Mononuclear cell (primary cell): ENCODE data around the gene P2RY8. TPM values are rescaled to one million over a fixed set of nuclear protein-coding genes. Genes with fewer than 3 reads are reported as not detected.
"Not testable (repeated sequence)": the region's sequence is repeated elsewhere in the genome, so short reads cannot be mapped to it uniquely, and the experiment has no call there.

Experiments used
- H3K27me3 ChIP-seq: 2 replicates; pipeline ENCODE4 v1.6.0; 2011; ENCODE audit warnings: low read length, control low read depth; ENCODE audit not compliant: insufficient read depth
- H3K4me1 ChIP-seq: 2 replicates; pipeline ENCODE4 v1.5.1; 2011; ENCODE audit warnings: mild to moderate bottlenecking, low read length, control low read depth; ENCODE audit not compliant: insufficient read depth
- H3K4me3 ChIP-seq: 2 replicates; pipeline ENCODE4 v1.5.1; 2011; ENCODE audit warnings: mild to moderate bottlenecking, low read length, moderate library complexity
- H3K9me3 ChIP-seq: 2 replicates; pipeline ENCODE4 v1.5.1; 2011; ENCODE audit warnings: low read depth, mild to moderate bottlenecking, control low read depth, low read length
- total RNA-seq: library from RNA; depleted of rRNA; stranded (reverse); fragments of >200 nt; gene quantifications from one replicate; pipeline ENCODE4 v1.2.3, GENCODE V29; 2012

The P2RY8 gene
- total RNA-seq, 1 donor: 75.1 TPM

GRCh38 chrX:1511150-1511549 is 25.8 kb downstream of the P2RY8 start:
- no peaks in the 10 kb centered on the region for H3K9me3 ChIP-seq
- H3K4me3 ChIP-seq: no peak overlapping the region
- H3K27me3 ChIP-seq: no peaks in the 10 kb centered on the region
- H3K4me1 ChIP-seq: peaks cover 35% of the 10 kb centered on the region

- H3K4me1 ChIP-seq: peaks cover 61% of the 10 kb centered on the region
- no peaks in the 10 kb centered on the region for H3K9me3 ChIP-seq
- no peak overlapping the region for H3K4me3 ChIP-seq
- no peaks in the 10 kb centered on the region for H3K27me3 ChIP-seq
These were observed 29.2 kb downstream of the P2RY8 start for GRCh38 chrX:1507511-1508463.

- Histone ChIP-seq H3K4me1 (peaks cover 69% of the 10 kb centered on the region), H3K27me3 (no peaks in the 10 kb centered on the region), H3K9me3 (no peaks in the 10 kb centered on the region), H3K4me3 (no peak overlapping the region)
These were observed 30.1 kb downstream of the P2RY8 start for GRCh38 chrX:1506916-1507315.

GRCh38 chrX:1502853-1503252 is 34.1 kb downstream of the P2RY8 start:
- Histone ChIP-seq H3K9me3 (no peaks in the 10 kb centered on the region), H3K4me3 (no peak overlapping the region), H3K4me1 (peaks cover 75% of the 10 kb centered on the region)

GRCh38 chrX:1502241-1502640 is 34.7 kb downstream of the P2RY8 start:
- Histone ChIP-seq H3K9me3 (no peaks in the 10 kb centered on the region), H3K27me3 (no peaks in the 10 kb centered on the region), H3K4me1 (peaks cover 69% of the 10 kb centered on the region), H3K4me3 (no peak overlapping the region)

More at GRCh38 chrX:1502853-1503252, 34.1 kb downstream of the P2RY8 start:
- no peaks in the 10 kb centered on the region for H3K27me3 ChIP-seq

GRCh38 chrX:1500701-1501624 is 36.0 kb downstream of the P2RY8 start:
- no peaks in the 10 kb centered on the region for H3K9me3 ChIP-seq
- H3K4me1 ChIP-seq: peaks cover 60% of the 10 kb centered on the region
- H3K4me3 ChIP-seq: no peak overlapping the region
- H3K27me3 ChIP-seq: no peaks in the 10 kb centered on the region

- Histone ChIP-seq H3K27me3 (no peaks in the 10 kb centered on the region), H3K4me3 (no peak overlapping the region), H3K9me3 (no peaks in the 10 kb centered on the region), H3K4me1 (peaks cover 26% of the 10 kb centered on the region)
These were observed 40.9 kb downstream of the P2RY8 start for GRCh38 chrX:1496076-1496475.

- no peaks in the 10 kb centered on the region for H3K27me3 ChIP-seq
- no peak overlapping the region for H3K4me3 ChIP-seq
- peaks cover 18% of the 10 kb centered on the region for H3K4me1 ChIP-seq
- no peaks in the 10 kb centered on the region for H3K9me3 ChIP-seq
These were observed 43.0 kb downstream of the P2RY8 start for GRCh38 chrX:1493877-1494510.

- Histone ChIP-seq H3K27me3 (no peaks in the 10 kb centered on the region), H3K4me3 (no peak overlapping the region), H3K9me3 (no peaks in the 10 kb centered on the region), H3K4me1 (peaks cover 18% of the 10 kb centered on the region)
These were observed 43.6 kb downstream of the P2RY8 start for GRCh38 chrX:1493412-1493811.

- Histone ChIP-seq H3K9me3 (no peaks in the 10 kb centered on the region), H3K4me3 (no peak overlapping the region), H3K4me1 (peaks cover 18% of the 10 kb centered on the region), H3K27me3 (no peaks in the 10 kb centered on the region)
These were observed 44.5 kb downstream of the P2RY8 start for GRCh38 chrX:1492421-1493012.

- no peak overlapping the region for H3K4me3 ChIP-seq
- no peaks in the 10 kb centered on the region for H3K27me3 ChIP-seq
- H3K4me1 ChIP-seq: peaks cover 21% of the 10 kb centered on the region
- H3K9me3 ChIP-seq: no peaks in the 10 kb centered on the region
These were observed 45.1 kb downstream of the P2RY8 start for GRCh38 chrX:1491851-1492349.

GRCh38 chrX:1491248-1491647 is 45.7 kb downstream of the P2RY8 start:
- H3K27me3 ChIP-seq, H3K9me3 ChIP-seq, H3K4me3 ChIP-seq: not testable (repeated sequence)
- H3K4me1 ChIP-seq: peaks cover 24% of the 10 kb centered on the region

GRCh38 chrX:1490723-1491122 is 46.3 kb downstream of the P2RY8 start:
- not testable (repeated sequence) for H3K27me3 ChIP-seq, H3K4me3 ChIP-seq, H3K9me3 ChIP-seq
- H3K4me1 ChIP-seq: peaks cover 21% of the 10 kb centered on the region

GRCh38 chrX:1489354-1489753 is 47.6 kb downstream of the P2RY8 start:
- not testable (repeated sequence) for H3K9me3 ChIP-seq, H3K27me3 ChIP-seq, H3K4me3 ChIP-seq
- peaks cover 27% of the 10 kb centered on the region for H3K4me1 ChIP-seq
